ENCODE results near the gene DEPDC7. TPM values are rescaled to one million over a fixed set of nuclear protein-coding genes. Genes with fewer than 3 reads are reported as not detected.

The DEPDC7 gene
- total and polyA plus RNA-seq, 9 of the 15 experiments (the other 6 are each of a cell fraction or from before 2014, with no cell fraction given): 5.4 to 19.9 (median 12.0) TPM

GRCh38 chr11:33027846-33028536, 12.3 kb downstream of the DEPDC7 start:
- no peak for TF ChIP-seq KDM1A (IDR thresholded peaks at IDR 0.05)
- no peak for TF ChIP-seq TARDBP (IDR thresholded peaks at IDR 0.05)
- no peak for TF ChIP-seq ZNF274 (IDR thresholded peaks at IDR 0.05; ENCODE audit: borderline replicate concordance, low read depth, low read length)
- no peak for TF ChIP-seq ESRRB (CRISPR knock-in tag; IDR thresholded peaks at IDR 0.05; ENCODE audit: borderline replicate concordance)
- TF ChIP-seq HDAC6 (IDR thresholded peaks at IDR 0.05; ENCODE audit: low read depth, low read length): no peak
- no peak for TF ChIP-seq ZNF253 (CRISPR knock-in tag; conservative IDR thresholded peaks at IDR 0.05)
- no peak for TF ChIP-seq OTX1 (CRISPR knock-in tag; IDR thresholded peaks at IDR 0.05)
- no peak for TF ChIP-seq SUPT5H (IDR thresholded peaks at IDR 0.05)
- TF ChIP-seq ZNF764 (CRISPR knock-in tag; IDR thresholded peaks at IDR 0.05; ENCODE audit: low read depth): no peak
- intact Hi-C loops (cut with micrococcal nuclease) (no loop called here), in situ Hi-C loops (cut with MboI) (no loop called here)
- Histone ChIP-seq H3K9me3 (replicated peaks; ENCODE audit: control insufficient read depth, insufficient read depth, low read depth, low read length) (no peaks in the 10 kb centered on the region), H3K4me3 (no peak overlapping the region), H3K4me2 (ENCODE audit: insufficient read depth, low read length) (no peak overlapping the region), H3K4me1 (replicated peaks in 1 of 2; ENCODE audit: control insufficient read depth in 2 of 2, insufficient read depth in 2 of 2, low read length in 2 of 2) (no peaks in the 10 kb centered on the region), H3K9ac (ENCODE audit: insufficient read depth in 1 of 2, low read depth in 2 of 2, low read length in 2 of 2) (no peak overlapping the region), H2AFZ (ENCODE audit: low read depth, low read length) (no peak overlapping the region), H3K79me2 (ENCODE audit: control insufficient read depth, insufficient read depth, low read length) (no peaks in the 10 kb centered on the region), H4K20me1 (replicated peaks; ENCODE audit: control insufficient read depth, insufficient read depth, low read length) (no peaks in the 10 kb centered on the region), H3K9me1 (ENCODE audit: control insufficient read depth, insufficient read depth, low read length) (no peaks in the 10 kb centered on the region), H3K27ac (ENCODE audit: extremely low read depth, low read depth, low read length) (no peak overlapping the region), H3K27me3 (ENCODE audit: control insufficient read depth in 2 of 2, insufficient read depth in 2 of 2, low read length in 2 of 2) (no peaks in the 10 kb centered on the region), H3K36me3 (ENCODE audit: control insufficient read depth, insufficient read depth, low read length) (peaks cover 12% of the 10 kb centered on the region; the same call in 2 of the 3 replicates)
- CTCF ChIA-PET (ENCODE audit: low intra/inter-chr PET ratio): no interaction called here
- WGBS (ENCODE audit: insufficient coverage, low coverage, missing lambda C conversion rate): 88% methylated on average over 4 of the region's 4 CpGs
- no peak for ATAC-seq
- no peak for FAIRE-seq
- BruUV-seq (replicated peaks): no TSS peak
- no peak for DNase-seq (ENCODE audit: extremely low read depth in 1 of 4, low spot score in 3 of 4)
- POLR2A ChIA-PET: interaction anchor here (2.1 to 3.1 kb wide), 2 partner anchors 11 kb away, joined by 7 to 25 read pairs; partner anchors contain the start of genes DEPDC7 and TCP11L1
